GM12878 (cell line): ENCODE measurements around the gene SCG3. TPM values are rescaled to one million over a fixed set of nuclear protein-coding genes. Genes with fewer than 3 reads are reported as not detected.

Experiments used
- ATAC-seq: fragments of 200-7000 bp; cut with Tn5 transposase; 3 replicates; pipeline ENCODE4 v1.9.1; 2020; ENCODE audit warnings: mild to moderate bottlenecking, moderate library complexity
- BruUV-seq: library from RNA; stranded (reverse); fragments of 400-500 nt; replicated peaks from 2 replicates; lab custom pipeline; 2021; lab: Mats Ljungman, UMichigan
- CTCF ChIA-PET: fragments of 300-600 bp; sonication (Branson Sonifier 250); formaldehyde crosslinking; extraction: SDS; loops from one replicate; lab custom pipeline; 2021; ENCODE audit warnings: inconsistent platforms; lab: Yijun Ruan, JAX
- POLR2A ChIA-PET: fragments of 350-600 bp; formaldehyde crosslinking; extraction: SDS; loops from one replicate; lab custom pipeline; 2021; ENCODE audit warnings: inconsistent platforms; lab: Charles Lee
- RAD21 ChIA-PET: fragments of 300-600 bp; sonication (Branson Sonifier 250); formaldehyde crosslinking; loops from one replicate; lab custom pipeline; 2023; ENCODE audit warnings: antibody characterized with exemption; ENCODE audit not compliant: unreplicated experiment; lab: Charles Lee
- SMC1A ChIA-PET: fragments of 300-600 bp; sonication (Branson Sonifier 250); formaldehyde crosslinking; loops from one replicate; lab custom pipeline; 2023; ENCODE audit not compliant: unreplicated experiment, uncharacterized antibody; lab: Charles Lee
- DNase-seq: peaks from one replicate; pipeline ENCODE4 v3.0.0-alpha.2; 2011; ENCODE audit warnings: low read depth, low spot score
- FAIRE-seq: peaks from 3 replicates; lab custom pipeline; 2011; peaks lifted over from hg19 to GRCh38; lab: Jason Lieb, UNC
- H2AFZ ChIP-seq: 2 replicates; pipeline ENCODE4 v1.6.0; 2011; ENCODE audit warnings: low read depth, low read length, control low read depth; ENCODE audit not compliant: control insufficient read depth
- H3K27ac ChIP-seq: 2 replicates; pipeline ENCODE4 v1.5.1; 2011; ENCODE audit warnings: control low read depth; ENCODE audit not compliant: control insufficient read depth, insufficient read depth
- H3K27me3 ChIP-seq, 2 experiments: replicated peaks in 1 of 2; 2 replicates each; pipeline versions ENCODE4 v1.6.0 to v1.6.1; 2011; ENCODE audit warnings: low read length in 1 of 2; ENCODE audit not compliant: control insufficient read depth in 2 of 2, insufficient read depth in 2 of 2
- H3K36me3 ChIP-seq, 2 experiments: 2 replicates each; pipeline ENCODE4 v1.5.1; 2011; ENCODE audit warnings: low read length in 1 of 2; ENCODE audit not compliant: control insufficient read depth in 2 of 2, insufficient read depth in 2 of 2
- H3K4me1 ChIP-seq: 2 replicates; pipeline ENCODE4 v1.6.1; 2011; ENCODE audit warnings: mild to moderate bottlenecking, low read length, moderate library complexity, mixed read lengths; ENCODE audit not compliant: control insufficient read depth, insufficient read depth
- H3K4me2 ChIP-seq: 2 replicates; pipeline ENCODE4 v1.6.0; 2011; ENCODE audit warnings: control low read depth; ENCODE audit not compliant: control insufficient read depth, insufficient read depth
- H3K4me3 ChIP-seq: fragments of 200-600 bp; sonication (generic); 2 replicates; pipeline ENCODE4 v1.5.1; 2016
- H3K79me2 ChIP-seq: 2 replicates; pipeline ENCODE4 v1.6.0; 2011; ENCODE audit warnings: low read length; ENCODE audit not compliant: control insufficient read depth, insufficient read depth
- H3K9ac ChIP-seq: 2 replicates; pipeline ENCODE4 v1.8.0; 2011; ENCODE audit warnings: low read length, control low read depth, mixed read lengths; ENCODE audit not compliant: control insufficient read depth, insufficient read depth
- H3K9me3 ChIP-seq: replicated peaks from 3 replicates; pipeline ENCODE4 v1.5.1; 2011; ENCODE audit warnings: mild to moderate bottlenecking, low read length; ENCODE audit not compliant: control insufficient read depth, insufficient read depth
- H4K20me1 ChIP-seq: 2 replicates; pipeline ENCODE4 v1.6.0; 2011; ENCODE audit not compliant: control insufficient read depth, insufficient read depth
- CHD4 ChIP-seq: fragments of 200-600 bp; sonication (generic); IDR thresholded peaks from 2 replicates; pipeline ENCODE4 v1.6.1; 2016; ENCODE audit warnings: mild to moderate bottlenecking
- ESRRA ChIP-seq: IDR thresholded peaks from 2 replicates; pipeline ENCODE4 v1.6.1; 2012; ENCODE audit warnings: mild to moderate bottlenecking, low read length, improper control_type of control experiment
- ETV6 ChIP-seq, 2 experiments: fragments of 450-650 bp in 1 of 2; IDR thresholded peaks in 1 of 2; conservative IDR thresholded peaks in 1 of 2; 2 replicates each; pipeline ENCODE4 v1.6.1; 2014; ENCODE audit warnings: antibody characterized with exemption in 1 of 2, borderline replicate concordance in 1 of 2, low read depth in 1 of 2, mild to moderate bottlenecking in 1 of 2, moderate library complexity in 1 of 2
- MXI1 ChIP-seq: fragments of 150-350 bp; IDR thresholded peaks from 2 replicates; pipeline ENCODE4 v1.6.1; 2011; ENCODE audit warnings: low read depth, mild to moderate bottlenecking, inconsistent platforms, low read length, improper control_type of control experiment
- NRF1 ChIP-seq: conservative IDR thresholded peaks from 2 replicates; pipeline ENCODE4 v1.6.1; 2011; ENCODE audit warnings: mild to moderate bottlenecking, low read depth, low read length, improper control_type of control experiment
- RELA ChIP-seq: fragments of 450-650 bp; IDR thresholded peaks from 2 replicates; pipeline ENCODE4 v1.8.0; 2014; ENCODE audit warnings: borderline replicate concordance; ENCODE audit not compliant: partially characterized antibody
- SMAD5 ChIP-seq: IDR thresholded peaks from 2 replicates; pipeline ENCODE4 v1.6.1; 2016; ENCODE audit warnings: antibody characterized with exemption, low read depth
- STAT1 ChIP-seq: fragments of 450-650 bp; conservative IDR thresholded peaks from 2 replicates; pipeline ENCODE4 v1.6.1; 2014; ENCODE audit warnings: antibody characterized with exemption, mild to moderate bottlenecking
- WGBS: methylation state at CpG from one replicate; pipeline ENCODE4 v1.1.6; 2016; ENCODE audit warnings: low lambda C conversion rate; ENCODE audit not compliant: insufficient replicate concordance, insufficient coverage; ENCODE audit errors: missing lambda C conversion rate; 5-methylcytosine and 5-hydroxymethylcytosine counted together
- in situ Hi-C: fragments of 300-500 bp; cut with MboI; formaldehyde crosslinking; loops from 9 replicates; pipeline ENCODE4 v1.14.3; 2018; ENCODE audit warnings: mixed read lengths
- intact Hi-C: fragments of 100-400 bp; cut with micrococcal nuclease; formaldehyde crosslinking; loops from one replicate; pipeline ENCODE4 v1.14.2; 2022; ENCODE audit not compliant: unreplicated experiment
- polyA plus RNA-seq, 11 experiments: library from polyadenylated mRNA; depleted of rRNA in 4 of 11; unstranded in 6 of 11; stranded (reverse) in 5 of 11; fragments of >200 nt; fragmentation: Nextera tagmentation in 4 of 11; fragmentation: Illumina TruSeq in 1 of 11; extraction: Ambion mirVana in 4 of 11; extraction: Trizol in 1 of 11; gene quantifications; 1 replicate in 1 of 11; 2 replicates in 10 of 11; pipeline versions ENCODE4 v1.2.1 to v1.2.3, GENCODE V29; 2011 to 2016; ENCODE audit warnings: inconsistent platforms in 2 of 11, missing spikeins in 2 of 11, low read depth in 1 of 11
- total RNA-seq, 4 experiments: library from RNA; depleted of rRNA in 3 of 4; stranded (reverse); fragments of >200 nt in 3 of 4; fragmentation: Illumina TruSeq in 1 of 4; extraction: Trizol in 1 of 4; gene quantifications; 2 replicates each; pipeline versions ENCODE4 v1.2.1 to v1.2.3, GENCODE V29; 2013 to 2021
- TF ChIP-seq, protein P1 (sequence below), 3 experiments: IDR thresholded peaks in 2 of 3; conservative IDR thresholded peaks in 1 of 3; 2 replicates each; pipeline ENCODE4 v1.5.1; 2011; ENCODE audit warnings: low read depth in 3 of 3, low read length in 3 of 3, mild to moderate bottlenecking in 3 of 3, control low read depth in 2 of 3, moderate library complexity in 2 of 3, inconsistent platforms in 1 of 3, mixed read lengths in 1 of 3; ENCODE audit not compliant: control insufficient read depth in 2 of 3, insufficient read depth in 1 of 3; ENCODE audit errors: extremely low read depth in 1 of 3
- TF ChIP-seq, protein P2 (sequence below): IDR thresholded peaks from 2 replicates; pipeline ENCODE4 v1.6.1; 2012; ENCODE audit warnings: low read depth, low read length, improper control_type of control experiment

The SCG3 gene
- total and polyA plus RNA-seq, 10 of the 15 experiments (the other 5 are each of a cell fraction or from before 2014, with no cell fraction given): 0.03 to 0.15 (median 0.04) TPM; not detected in 7

DNA sequence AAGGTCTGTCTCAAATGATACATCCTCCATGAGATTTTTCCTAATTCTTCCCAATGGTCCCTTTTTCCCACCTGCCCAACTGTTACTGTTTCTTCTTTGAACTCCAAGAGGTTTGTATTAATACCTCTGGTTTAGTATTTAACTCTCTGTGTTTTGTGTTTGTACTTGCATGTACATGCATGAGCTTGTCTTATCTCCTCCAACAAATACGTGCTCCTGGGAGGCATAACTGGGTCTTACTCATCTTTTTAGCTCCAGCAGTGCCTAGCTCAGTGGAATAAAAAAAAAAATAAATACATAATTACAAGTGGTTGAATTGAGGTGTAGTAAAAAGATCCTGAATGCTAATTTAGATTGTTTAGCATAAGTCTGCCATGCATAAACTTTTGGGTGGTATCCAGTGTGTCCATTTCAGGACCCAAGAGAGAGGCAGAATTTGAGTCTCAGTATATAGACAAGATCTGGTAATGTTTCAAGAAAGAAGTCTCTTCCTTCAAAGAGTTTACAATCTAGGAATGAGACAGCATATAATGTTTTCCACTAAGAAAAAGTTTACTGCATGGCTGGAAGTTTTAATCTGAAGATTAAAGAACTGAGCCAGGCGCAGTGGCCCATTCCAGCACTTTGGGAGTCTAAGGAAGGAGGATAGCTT lies 57.9 kb downstream of the SCG3 start:
- H3K4me1 ChIP-seq: peaks cover 10% of the 10 kb centered on the region; the same call in 1 of the 2 replicates
- no peak for FAIRE-seq
- H3K36me3 ChIP-seq: no peaks in the 10 kb centered on the region
- no peak overlapping the region for H3K4me2 ChIP-seq
- H3K27me3 ChIP-seq: no peaks in the 10 kb centered on the region
- in situ Hi-C loops (no loop called here), intact Hi-C loops (loop anchor here (5.0 to 10.0 kb wide), 3 partner anchors 114 to 366 kb away; partner anchors contain the start of gene DMXL2)
- ATAC-seq: no peak
- no peak overlapping the region for H3K27ac ChIP-seq
- SMC1A ChIA-PET: interaction anchor here (0.7 to 5.2 kb wide), 7 partner anchors 10 to 202 kb away, joined by 3 to 45 read pairs (median 3); no protein-coding TSS in a partner anchor
- no peak overlapping the region for H3K4me3 ChIP-seq
- RAD21 ChIA-PET: interaction anchor here (0.9 to 5.5 kb wide), 5 partner anchors 13 to 118 kb away, joined by 3 to 33 read pairs (median 27); no protein-coding TSS in a partner anchor
- no TSS peak for BruUV-seq
- H4K20me1 ChIP-seq: no peaks in the 10 kb centered on the region
- H3K79me2 ChIP-seq: peaks cover 39% of the 10 kb centered on the region
- no peak overlapping the region for H2AFZ ChIP-seq
- POLR2A ChIA-PET: interaction anchor here (1.9 kb wide), 1 partner anchor 11 kb away, joined by 6 read pairs; no protein-coding TSS in a partner anchor
- H3K9ac ChIP-seq: no peak overlapping the region
- no peak for DNase-seq
- H3K9me3 ChIP-seq: no peaks in the 10 kb centered on the region
- TF ChIP-seq RELA (no peak), SMAD5 (no peak), STAT1 (no peak), MXI1 (no peak), NRF1 (no peak), ESRRA (no peak), ETV6 (conservative IDR thresholded peaks at IDR 0.05 in 1 of 2, IDR thresholded peaks at IDR 0.05 in 1 of 2; ENCODE audit: borderline replicate concordance in 1 of 2, low read depth in 1 of 2) (no peak), CHD4 (no peak)
- TF ChIP-seq, protein P1, sequence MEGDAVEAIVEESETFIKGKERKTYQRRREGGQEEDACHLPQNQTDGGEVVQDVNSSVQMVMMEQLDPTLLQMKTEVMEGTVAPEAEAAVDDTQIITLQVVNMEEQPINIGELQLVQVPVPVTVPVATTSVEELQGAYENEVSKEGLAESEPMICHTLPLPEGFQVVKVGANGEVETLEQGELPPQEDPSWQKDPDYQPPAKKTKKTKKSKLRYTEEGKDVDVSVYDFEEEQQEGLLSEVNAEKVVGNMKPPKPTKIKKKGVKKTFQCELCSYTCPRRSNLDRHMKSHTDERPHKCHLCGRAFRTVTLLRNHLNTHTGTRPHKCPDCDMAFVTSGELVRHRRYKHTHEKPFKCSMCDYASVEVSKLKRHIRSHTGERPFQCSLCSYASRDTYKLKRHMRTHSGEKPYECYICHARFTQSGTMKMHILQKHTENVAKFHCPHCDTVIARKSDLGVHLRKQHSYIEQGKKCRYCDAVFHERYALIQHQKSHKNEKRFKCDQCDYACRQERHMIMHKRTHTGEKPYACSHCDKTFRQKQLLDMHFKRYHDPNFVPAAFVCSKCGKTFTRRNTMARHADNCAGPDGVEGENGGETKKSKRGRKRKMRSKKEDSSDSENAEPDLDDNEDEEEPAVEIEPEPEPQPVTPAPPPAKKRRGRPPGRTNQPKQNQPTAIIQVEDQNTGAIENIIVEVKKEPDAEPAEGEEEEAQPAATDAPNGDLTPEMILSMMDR (IDR thresholded peaks at IDR 0.05 in 2 of 3, conservative IDR thresholded peaks at IDR 0.05 in 1 of 3; ENCODE audit: control insufficient read depth in 2 of 3, extremely low read depth in 1 of 3, insufficient read depth in 1 of 3, low read depth in 3 of 3, low read length in 3 of 3): no peak
- TF ChIP-seq, protein P2, sequence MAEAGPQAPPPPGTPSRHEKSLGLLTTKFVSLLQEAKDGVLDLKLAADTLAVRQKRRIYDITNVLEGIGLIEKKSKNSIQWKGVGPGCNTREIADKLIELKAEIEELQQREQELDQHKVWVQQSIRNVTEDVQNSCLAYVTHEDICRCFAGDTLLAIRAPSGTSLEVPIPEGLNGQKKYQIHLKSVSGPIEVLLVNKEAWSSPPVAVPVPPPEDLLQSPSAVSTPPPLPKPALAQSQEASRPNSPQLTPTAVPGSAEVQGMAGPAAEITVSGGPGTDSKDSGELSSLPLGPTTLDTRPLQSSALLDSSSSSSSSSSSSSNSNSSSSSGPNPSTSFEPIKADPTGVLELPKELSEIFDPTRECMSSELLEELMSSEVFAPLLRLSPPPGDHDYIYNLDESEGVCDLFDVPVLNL: no peak
- CTCF ChIA-PET: interaction anchor here (0.6 to 10.1 kb wide), 6 partner anchors 19 to 292 kb away, joined by 3 to 136 read pairs (median 3); no protein-coding TSS in a partner anchor
- 100% methylated on average over 2 of the region's 2 CpGs for WGBS
